HG03565 (cell line): ENCODE results near the gene KCP.
"Not testable (repeated sequence)": the region's sequence is repeated elsewhere in the genome, so short reads cannot be mapped to it uniquely, and the experiment has no call there.

Source experiments
- ATAC-seq: cut with Tn5 transposase; IDR thresholded peaks from one replicate; pipeline ENCODE4 v1.9.1; 2021; ENCODE audit warnings: mild to moderate bottlenecking, moderate library complexity; ENCODE audit not compliant: unreplicated experiment

The KCP gene

GRCh38 chr7:128922496-128923410 lies 12.2 kb upstream of the KCP start:
- no peak for ATAC-seq

GRCh38 chr7:128921866-128922440 lies 11.4 kb upstream of the KCP start:
- no peak for ATAC-seq

GRCh38 chr7:128920913-128921582 lies 10.5 kb upstream of the KCP start:
- no peak for ATAC-seq

- no peak for ATAC-seq
Measured at GRCh38 chr7:128919881-128920799, 9.6 kb upstream of the KCP start.

- ATAC-seq = no peak
Measured at GRCh38 chr7:128919241-128919640, 8.7 kb upstream of the KCP start.

- no peak for ATAC-seq
Measured at GRCh38 chr7:128918016-128918665, 7.6 kb upstream of the KCP start.

GRCh38 chr7:128917122-128917521 lies 6.6 kb upstream of the KCP start:
- no peak for ATAC-seq

GRCh38 chr7:128916643-128916915 lies 6.1 kb upstream of the KCP start:
- ATAC-seq = no peak

- ATAC-seq = no peak
Measured at GRCh38 chr7:128915841-128916642, 5.5 kb upstream of the KCP start.

- ATAC-seq = no peak
Measured at GRCh38 chr7:128915271-128915819, 4.8 kb upstream of the KCP start.

GRCh38 chr7:128914566-128915151 lies 4.2 kb upstream of the KCP start:
- ATAC-seq = no peak

- no peak for ATAC-seq
Measured at GRCh38 chr7:128913870-128914565, 3.5 kb upstream of the KCP start.

GRCh38 chr7:128912709-128913495 lies 2.4 kb upstream of the KCP start:
- ATAC-seq = not testable (repeated sequence)

- no peak for ATAC-seq
Measured at GRCh38 chr7:128912281-128912680, 1.8 kb upstream of the KCP start.

- ATAC-seq = no peak
Measured at GRCh38 chr7:128911423-128912031, 1.0 kb upstream of the KCP start.

- no peak for ATAC-seq
Measured at GRCh38 chr7:128909625-128910568, 612 bp downstream of the KCP start.
